C4-2B (cell line): Measurements from ENCODE around the gene CCDC167.

Source experiments
- ZFX ChIP-seq: fragments of 450-650 bp; IDR thresholded peaks from 2 replicates; pipeline ENCODE4 v1.6.1; 2017
- TF ChIP-seq, protein P1 (sequence below): fragments of 450-650 bp; conservative IDR thresholded peaks from 2 replicates; pipeline ENCODE4 v1.5.1; 2017; ENCODE audit warnings: mild to moderate bottlenecking

DNA sequence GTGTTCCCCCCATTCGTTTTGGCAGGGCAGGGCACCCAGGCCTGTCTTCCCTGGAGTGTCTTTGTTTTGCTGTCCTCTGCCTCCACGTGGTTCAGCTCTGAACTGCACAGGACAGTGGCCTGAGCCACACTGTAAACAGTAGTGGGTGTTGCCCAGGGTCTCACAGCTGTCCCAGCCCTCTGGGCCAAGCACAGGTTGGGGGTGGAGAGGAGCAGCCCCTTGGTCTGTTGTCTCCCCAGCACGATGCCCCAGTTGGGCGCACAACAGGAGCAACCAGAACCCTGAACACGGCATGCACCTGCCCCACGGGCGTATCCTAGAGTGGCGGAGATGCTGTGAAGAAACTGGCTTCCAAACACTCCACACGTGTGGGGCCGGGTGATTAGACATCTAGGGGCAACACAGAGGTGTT, 14.4 kb downstream of the CCDC167 start:
- TF ChIP-seq, protein P1, sequence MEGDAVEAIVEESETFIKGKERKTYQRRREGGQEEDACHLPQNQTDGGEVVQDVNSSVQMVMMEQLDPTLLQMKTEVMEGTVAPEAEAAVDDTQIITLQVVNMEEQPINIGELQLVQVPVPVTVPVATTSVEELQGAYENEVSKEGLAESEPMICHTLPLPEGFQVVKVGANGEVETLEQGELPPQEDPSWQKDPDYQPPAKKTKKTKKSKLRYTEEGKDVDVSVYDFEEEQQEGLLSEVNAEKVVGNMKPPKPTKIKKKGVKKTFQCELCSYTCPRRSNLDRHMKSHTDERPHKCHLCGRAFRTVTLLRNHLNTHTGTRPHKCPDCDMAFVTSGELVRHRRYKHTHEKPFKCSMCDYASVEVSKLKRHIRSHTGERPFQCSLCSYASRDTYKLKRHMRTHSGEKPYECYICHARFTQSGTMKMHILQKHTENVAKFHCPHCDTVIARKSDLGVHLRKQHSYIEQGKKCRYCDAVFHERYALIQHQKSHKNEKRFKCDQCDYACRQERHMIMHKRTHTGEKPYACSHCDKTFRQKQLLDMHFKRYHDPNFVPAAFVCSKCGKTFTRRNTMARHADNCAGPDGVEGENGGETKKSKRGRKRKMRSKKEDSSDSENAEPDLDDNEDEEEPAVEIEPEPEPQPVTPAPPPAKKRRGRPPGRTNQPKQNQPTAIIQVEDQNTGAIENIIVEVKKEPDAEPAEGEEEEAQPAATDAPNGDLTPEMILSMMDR, result no peak
- TF ChIP-seq ZFX, result no peak
